D341Med (cell line): Measurements from ENCODE around the gene ALAD.
"Not testable (repeated sequence)": the region's sequence is repeated elsewhere in the genome, so short reads cannot be mapped to it uniquely, and the experiment has no call there.

ENCODE experiments used
- DNase-seq: peaks from one replicate; pipeline ENCODE4 v3.0.0; 2012; ENCODE audit warnings: low spot score

ALAD gene

DNA sequence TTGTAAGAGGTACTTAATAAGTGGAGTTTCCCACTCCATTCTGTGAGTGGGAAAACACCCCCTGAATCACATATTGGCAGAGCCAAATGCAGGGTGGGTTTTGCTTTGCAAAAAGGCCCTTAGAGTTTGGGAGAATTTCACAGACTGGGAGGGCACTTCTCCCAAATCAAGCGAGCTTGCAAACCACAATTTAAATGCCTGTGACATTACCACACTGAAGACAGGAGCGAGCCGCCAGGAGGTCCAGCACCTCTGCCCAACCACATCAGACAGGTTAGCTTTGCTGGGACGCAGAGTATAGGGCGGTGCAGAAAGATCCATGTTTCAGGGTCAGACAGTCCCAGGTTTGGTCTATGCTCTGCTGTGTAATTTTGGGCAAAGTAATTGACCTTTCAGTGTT, 2.3 kb downstream of the ALAD start:
- DNase-seq: no peak

DNA sequence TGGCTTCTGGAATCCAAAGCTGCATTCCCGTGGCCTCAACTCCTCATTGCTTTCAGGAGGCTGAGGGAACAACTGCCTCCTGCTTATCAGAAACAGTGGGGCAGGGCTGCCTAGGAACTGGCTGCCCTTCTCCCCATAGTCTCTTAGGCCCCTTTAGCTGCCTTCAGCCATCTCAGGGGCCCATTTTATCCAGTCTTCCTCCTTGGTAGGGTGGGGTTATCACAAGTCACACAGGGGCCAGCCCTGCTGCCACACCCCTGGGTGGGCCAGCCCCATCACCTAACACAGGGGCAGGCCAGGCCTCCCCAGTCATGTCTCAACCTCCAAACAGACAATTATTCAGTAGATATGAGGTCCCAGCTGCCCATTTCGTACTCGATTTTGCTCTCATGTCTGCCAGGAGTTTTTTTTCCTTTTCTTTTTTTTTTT, 3.9 kb downstream of the ALAD start:
- DNase-seq: no peak

DNA sequence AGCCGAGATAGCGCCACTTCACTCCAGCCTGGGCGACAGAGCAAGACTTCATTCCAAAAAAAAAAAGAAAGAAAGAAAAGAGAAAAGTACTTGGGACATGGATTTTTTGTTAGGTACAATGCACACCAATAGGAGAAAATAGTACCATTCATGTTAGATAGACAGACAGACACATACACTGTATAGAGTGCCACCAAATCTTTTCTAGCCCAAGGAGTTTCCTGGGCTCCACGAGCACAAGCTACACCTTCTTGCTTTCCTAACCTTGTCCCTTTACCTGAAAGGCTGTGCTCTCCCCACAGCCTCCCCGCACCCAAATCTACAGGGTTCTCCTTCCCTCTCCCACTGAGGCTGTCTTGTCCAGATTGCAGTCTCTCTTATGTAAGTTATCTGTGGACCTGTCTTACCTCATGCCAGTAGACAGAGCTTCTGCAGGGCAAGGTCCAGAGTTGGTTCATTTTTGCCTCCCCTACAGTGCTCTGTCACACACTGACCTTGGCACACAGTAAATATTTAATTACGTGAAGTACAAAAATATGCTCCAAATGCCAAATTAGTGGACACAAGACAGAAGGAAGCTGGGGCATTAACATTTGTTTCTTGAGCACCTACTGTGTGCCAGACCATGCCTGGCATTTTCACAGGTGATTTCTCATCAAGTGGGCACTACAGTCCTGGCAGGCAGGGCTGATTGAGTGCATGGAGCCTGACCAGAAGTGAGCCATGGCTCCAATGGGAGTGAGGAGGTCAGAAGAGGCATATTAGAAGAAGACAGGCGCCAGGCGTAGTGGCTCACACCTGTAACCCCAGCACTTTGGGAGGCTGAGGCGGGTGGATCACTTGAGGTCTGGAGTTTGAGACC, 5.9 kb downstream of the ALAD start:
- no peak for DNase-seq

DNA sequence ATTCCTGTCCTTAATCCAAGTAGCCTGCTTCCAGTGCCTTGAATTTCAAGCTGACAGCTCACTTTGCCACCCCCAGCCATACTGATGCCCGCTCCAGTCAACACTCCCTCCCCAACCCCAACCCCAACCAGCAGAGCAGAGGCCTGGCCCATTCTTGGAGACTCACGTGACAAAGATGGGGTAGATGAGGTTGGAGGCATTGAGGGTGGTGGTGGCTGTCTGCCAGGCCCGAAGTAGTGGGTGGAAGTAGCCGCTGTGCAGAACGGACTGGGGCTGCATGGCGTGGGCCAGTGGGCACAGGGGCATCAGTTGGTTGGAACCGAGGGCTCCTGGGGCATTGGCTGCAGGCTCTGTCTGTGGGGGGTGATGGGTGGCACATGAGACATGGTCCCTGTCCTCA, 7.8 kb downstream of the ALAD start:
- no peak for DNase-seq

- no peak for DNase-seq
These were observed 9.2 kb downstream of the ALAD start for GRCh38 chr9:113391917-113392316.

GRCh38 chr9:113390192-113390960, 10.7 kb downstream of the ALAD start:
- no peak for DNase-seq

- DNase-seq: no peak
These were observed 11.6 kb downstream of the ALAD start for GRCh38 chr9:113389451-113389850.

DNA sequence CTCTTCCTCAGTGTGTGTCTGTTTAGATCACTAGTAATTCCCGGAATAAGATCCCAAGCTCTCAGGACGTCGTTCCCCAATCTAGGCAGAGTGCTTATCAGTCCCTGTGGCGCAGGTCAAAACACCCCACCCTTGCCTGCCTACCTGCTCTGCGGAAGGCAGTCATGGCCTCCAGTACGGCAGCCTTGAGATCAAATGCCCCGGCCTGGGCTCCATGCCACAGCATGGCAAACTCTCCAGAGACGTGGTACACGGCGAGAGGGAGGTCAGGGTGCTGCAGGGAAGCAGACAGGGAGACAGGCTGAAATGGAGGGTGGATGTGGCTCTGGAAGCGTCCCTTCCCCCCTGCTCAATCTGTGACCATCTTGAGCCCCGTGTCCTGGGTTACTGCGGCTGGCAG, 12.3 kb downstream of the ALAD start:
- DNase-seq: no peak

DNA sequence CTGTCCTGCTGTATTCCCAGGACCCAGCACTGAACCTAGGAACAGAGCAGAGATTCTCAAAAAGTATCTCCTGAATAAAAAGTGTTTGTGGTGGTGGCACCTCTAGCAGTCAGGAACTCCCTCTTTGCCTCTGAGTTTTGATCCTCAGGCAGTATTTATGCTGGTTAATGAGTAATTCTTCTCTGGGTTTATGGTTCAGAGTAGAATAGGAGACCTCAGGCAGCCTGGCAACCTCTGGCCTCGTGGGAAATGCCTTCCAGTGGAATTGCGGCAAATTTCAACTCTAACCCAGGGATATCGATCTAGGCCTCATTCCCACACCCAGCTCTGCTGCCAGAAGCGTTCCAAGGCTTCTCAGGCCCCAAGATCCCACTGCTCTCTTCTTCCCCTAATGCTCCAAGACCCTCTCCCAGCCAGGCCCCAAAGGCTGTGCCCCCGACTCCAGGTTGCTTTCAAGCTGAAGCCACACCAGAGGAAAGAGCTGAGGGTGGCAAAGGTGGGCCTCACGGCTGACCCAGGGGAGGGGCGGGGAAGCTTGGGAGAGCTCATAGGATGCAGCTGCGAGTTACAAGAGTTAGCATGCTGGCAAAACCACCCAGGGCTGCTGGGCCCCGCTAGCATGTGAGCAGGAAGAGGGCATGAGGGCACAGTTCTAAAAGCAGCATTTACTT, 13.4 kb downstream of the ALAD start:
- no peak for DNase-seq

DNA sequence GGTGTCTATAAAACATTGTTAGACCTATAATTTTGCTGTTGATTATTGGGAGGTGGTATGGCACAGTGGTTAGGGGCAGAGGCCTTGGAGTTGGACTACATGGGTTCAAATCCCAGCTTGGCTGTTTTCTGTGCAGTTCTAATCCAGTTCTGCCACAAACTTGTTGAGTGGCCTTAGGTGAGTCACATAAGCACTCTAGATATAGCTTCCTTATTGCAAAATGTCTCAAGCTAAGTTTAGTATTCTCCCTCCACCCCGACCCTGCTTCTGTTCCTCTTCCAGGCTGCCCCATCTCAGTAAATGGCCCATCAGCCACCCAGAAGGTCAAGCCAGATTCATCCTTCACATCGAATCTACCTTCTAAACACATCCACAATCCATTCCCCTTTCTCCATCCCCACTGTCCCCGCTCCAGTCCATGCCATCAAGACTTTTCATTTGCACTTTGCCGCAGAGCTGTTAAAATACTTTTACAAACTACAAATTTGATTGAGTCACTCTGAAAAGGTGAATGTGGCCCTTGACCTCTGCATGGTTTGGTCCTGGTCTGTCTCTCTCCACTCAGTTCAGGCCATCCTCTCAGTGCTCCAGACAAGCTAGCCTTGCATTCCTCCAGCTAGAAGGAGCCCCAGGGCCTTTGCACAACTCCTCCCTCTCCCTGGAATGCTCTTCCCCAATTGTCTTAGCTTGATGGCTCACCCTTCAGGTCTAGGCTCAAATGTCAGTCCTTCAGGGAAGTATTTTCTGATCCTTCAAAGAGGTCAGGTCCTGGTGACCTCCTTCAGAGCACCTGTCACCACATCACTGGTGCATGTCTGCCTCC, 14.3 kb downstream of the ALAD start:
- no peak for DNase-seq

DNA sequence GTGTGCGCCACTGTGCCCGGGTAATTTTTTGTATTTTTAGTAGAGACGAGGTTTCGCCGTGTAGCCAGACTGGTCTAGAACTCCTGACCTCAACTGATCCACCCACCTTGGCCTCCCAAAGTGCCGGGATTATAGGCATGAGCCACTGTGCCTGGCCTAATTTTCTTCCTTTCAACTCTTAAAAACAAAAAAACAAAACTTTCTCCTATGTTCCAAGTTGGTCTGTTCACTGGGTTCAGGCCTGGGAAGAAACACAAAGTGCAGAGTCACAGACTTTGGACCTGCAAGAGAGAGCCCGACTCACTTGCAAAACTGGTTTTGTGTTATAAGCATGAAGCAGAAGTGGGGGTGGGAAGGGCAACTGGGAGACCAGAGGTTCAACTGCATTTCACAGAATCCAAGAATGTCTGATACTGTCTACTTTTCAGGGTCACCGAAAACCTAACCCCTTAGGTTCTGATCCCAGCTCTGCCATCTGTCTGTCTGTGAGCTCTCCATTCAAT, 19.1 kb downstream of the ALAD start:
- DNase-seq: no peak

- DNase-seq: not testable (repeated sequence)
These were observed 19.6 kb downstream of the ALAD start for GRCh38 chr9:113381441-113381840.

DNA sequence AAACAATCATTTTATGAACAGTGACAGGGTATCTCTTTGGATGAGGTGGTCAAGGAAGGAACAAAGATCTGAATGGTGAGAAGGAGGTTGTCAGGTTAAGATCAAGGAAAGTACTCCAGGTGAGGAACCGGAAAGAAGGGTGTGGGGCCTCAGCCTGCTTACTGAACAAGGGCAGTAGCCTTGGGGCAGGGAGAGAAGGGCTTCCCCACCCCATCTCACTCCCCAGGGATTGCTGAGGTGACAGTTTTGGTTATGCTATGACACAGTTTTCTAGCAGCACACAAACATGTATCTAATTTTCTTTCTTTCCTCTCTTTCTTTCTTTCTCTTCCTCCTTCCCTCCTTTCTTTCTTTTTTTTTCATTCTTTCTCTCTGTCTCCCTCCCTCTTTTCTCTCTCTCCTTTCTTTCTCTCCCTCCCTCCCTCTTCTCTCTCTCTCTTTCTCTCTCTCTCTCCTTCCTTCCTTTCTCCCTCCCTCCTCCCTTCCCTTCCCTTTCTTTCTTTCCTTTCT, 20.2 kb downstream of the ALAD start:
- no peak for DNase-seq

GRCh38 chr9:113379829-113380210, 21.3 kb downstream of the ALAD start:
- DNase-seq: not testable (repeated sequence)

DNA sequence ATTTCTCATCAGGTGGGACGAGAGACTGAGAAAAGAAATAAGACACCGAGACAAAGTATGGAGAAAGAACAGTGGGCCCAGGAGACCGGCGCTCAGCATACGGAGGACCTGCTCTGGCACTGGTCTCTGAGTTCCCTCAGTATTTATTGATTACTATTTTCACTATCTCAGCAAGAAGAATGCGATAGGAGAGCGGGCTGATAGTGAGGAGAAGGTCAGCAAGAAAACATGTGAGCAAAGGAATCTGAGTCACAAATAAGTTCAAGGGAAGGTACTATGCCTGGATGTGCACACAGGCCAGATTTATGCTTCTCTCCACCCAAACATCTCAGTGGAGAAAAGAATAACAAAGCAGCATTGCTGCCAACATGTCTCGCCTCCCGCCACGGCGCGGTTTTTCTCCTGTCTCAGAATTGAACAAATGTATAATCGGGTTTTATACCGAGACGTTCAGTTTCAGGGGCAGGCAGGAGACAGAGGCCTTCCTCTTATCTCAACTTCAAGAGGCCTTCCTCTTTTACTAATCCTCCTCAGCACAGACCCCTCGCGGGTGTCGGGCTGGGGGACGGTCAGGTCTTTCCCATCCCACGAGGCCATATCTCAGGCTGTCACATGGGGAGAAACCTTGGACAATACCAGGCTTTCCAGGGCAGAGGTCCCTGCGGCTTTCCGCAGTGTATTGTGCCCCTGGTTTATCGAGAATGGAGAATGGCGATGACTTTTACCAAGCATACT, 21.8 kb downstream of the ALAD start:
- DNase-seq: not testable (repeated sequence)

- peak; percentile 99 for DNase-seq
These were observed 24.2 kb downstream of the ALAD start, which contains the start of gene HDHD3 for GRCh38 chr9:113376634-113377567. Gene HDHD3 (minus strand): TSS chr9:113376986. CDS start chr9:113374354, 2,632 bp downstream.

DNA sequence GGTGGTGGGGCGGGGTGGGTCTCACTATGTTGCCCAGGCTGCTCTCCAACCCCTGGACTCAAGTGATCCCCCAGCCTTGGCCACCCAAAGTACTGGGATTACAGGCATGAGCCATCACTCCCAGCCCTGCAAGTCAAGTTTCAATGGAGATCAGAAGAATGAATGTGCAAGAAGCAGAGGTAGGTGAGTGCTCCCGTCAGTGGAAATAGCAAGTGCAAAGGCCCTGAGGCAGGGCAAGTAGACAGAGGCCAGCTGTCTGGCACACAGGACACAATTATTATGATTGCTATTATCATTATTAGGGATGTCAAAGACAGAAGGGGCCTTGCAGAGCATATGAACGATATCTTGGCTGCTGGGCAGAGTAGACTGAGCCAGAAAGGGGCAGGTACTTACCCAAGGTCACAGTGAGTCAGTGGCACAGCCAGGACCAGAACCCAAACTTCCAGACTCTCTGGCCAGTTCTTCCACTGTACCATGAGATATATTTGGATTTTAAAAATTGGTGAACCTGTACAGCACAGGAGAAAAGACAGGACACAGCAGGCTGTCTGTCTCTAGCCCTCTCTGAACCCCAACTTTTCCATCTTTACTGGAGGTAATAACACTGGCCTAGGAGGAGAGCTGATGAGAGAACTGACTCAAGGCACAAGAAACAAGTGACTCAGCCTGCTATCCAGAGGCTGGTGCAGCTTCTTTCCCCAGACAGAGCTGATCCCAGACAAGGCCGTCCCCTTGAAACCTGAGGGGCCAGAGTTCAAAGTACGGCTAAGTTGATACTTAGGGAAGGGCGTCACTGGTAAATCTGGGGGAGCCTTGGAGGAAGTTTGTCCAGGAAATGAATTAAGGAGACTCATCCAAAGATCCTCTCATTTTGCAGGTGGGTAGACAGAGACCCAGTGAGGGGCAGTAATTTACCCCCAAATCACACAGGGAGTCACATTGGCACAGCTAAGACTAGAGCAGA, 25.7 kb downstream of the ALAD start:
- no peak for DNase-seq

DNA sequence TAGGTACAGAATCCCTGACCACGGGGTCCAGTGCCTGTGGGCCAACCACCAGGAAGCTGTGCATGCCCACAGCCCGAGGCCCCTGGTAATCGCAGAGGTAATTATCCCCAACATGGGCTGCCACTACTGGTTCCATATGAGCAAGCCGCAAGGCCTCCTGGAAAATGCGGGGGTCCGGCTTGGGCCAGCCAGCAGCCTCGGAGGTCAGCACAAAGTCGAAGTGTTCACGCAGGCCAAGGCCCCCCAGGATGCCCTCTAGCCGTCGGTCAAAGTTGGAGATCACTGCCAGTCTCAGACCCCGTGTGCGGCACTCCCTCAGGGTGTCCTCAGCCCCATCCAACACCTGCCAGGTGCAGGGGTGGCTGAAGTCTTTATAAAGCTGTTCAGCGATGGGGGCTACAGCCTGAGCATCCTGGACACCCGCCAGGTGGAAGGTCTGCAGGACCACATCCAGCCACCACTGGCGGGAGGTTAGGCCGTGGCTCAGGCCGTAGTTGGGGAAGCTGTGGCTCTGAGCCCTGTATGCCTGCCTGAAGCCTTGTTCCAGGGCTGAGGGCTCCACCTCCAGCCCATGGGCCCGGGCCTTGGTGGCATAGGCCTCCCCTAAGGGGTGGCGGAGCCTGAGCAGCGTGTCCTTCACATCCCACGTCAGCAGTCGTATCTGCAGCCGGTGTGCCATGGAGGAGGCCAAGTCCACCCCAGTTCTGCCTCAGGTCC, 27.2 kb downstream of the ALAD start:
- DNase-seq: no peak
